IMR-90 (cell line): ENCODE results near the gene TRAPPC5. TPM values are rescaled to one million over a fixed set of nuclear protein-coding genes. Genes with fewer than 3 reads are reported as not detected.

Experiments used
- ATAC-seq: fragments of 200-7000 bp; cut with Tn5 transposase; 2 replicates; pipeline ENCODE4 v1.9.1; 2020; ENCODE audit warnings: low read depth, mild to moderate bottlenecking, moderate library complexity
- BruUV-seq: library from RNA; stranded (reverse); fragments of 400-500 nt; replicated peaks from 2 replicates; lab custom pipeline; 2021; lab: Mats Ljungman, UMichigan
- CTCF ChIA-PET: fragments of 300-600 bp; formaldehyde crosslinking; extraction: SDS; loops from one replicate; lab custom pipeline; 2021; ENCODE audit warnings: antibody characterized with exemption; lab: Yijun Ruan, JAX
- POLR2A ChIA-PET: fragments of 300-600 bp; sonication (Branson Sonifier 250); formaldehyde crosslinking; loops from one replicate; lab custom pipeline; 2022; ENCODE audit warnings: antibody characterized with exemption; ENCODE audit not compliant: unreplicated experiment; lab: Charles Lee
- DNase-seq: peaks from one replicate; pipeline ENCODE4 v3.0.0; 2013
- H2AFZ ChIP-seq: replicated peaks from 2 replicates; pipeline ENCODE3; 2013; ENCODE audit warnings: low read length, mild to moderate bottlenecking; ENCODE audit not compliant: poor library complexity
- H2AK5ac ChIP-seq: 2 replicates; pipeline ENCODE4 v1.6.1; 2013; ENCODE audit warnings: low read depth, low read length, inconsistent platforms
- H2AK9ac ChIP-seq: replicated peaks from 2 replicates; pipeline ENCODE3; 2013; ENCODE audit warnings: mild to moderate bottlenecking, low read depth, low read length, moderate library complexity; ENCODE audit not compliant: poor library complexity
- H2BK120ac ChIP-seq: 2 replicates; pipeline ENCODE4 v1.6.1; 2013; ENCODE audit warnings: low read depth, low read length, inconsistent platforms
- H2BK15ac ChIP-seq: 3 replicates; pipeline ENCODE4 v1.6.1; 2013; ENCODE audit warnings: low read depth, low read length, inconsistent platforms
- H2BK20ac ChIP-seq: 2 replicates; pipeline ENCODE4 v1.6.1; 2013; ENCODE audit warnings: low read depth, mild to moderate bottlenecking, inconsistent platforms, low read length, moderate library complexity
- H2BK5ac ChIP-seq: 2 replicates; pipeline ENCODE4 v1.6.1; 2013; ENCODE audit warnings: mild to moderate bottlenecking, low read depth, low read length, inconsistent platforms; ENCODE audit not compliant: poor library complexity, severe bottlenecking
- H3K14ac ChIP-seq: replicated peaks from 2 replicates; pipeline ENCODE4 v1.6.1; 2013; ENCODE audit warnings: low read depth, low read length, inconsistent platforms
- H3K18ac ChIP-seq: 2 replicates; pipeline ENCODE4 v1.6.1; 2013; ENCODE audit warnings: low read depth, low read length, control low read depth
- H3K23ac ChIP-seq: 2 replicates; pipeline ENCODE4 v1.6.1; 2013; ENCODE audit warnings: low read depth, low read length, inconsistent platforms
- H3K27ac ChIP-seq: 2 replicates; pipeline ENCODE4 v1.5.1; 2013; ENCODE audit warnings: mild to moderate bottlenecking, control low read depth, low read length; ENCODE audit not compliant: insufficient read depth
- H3K27me3 ChIP-seq: 2 replicates; pipeline ENCODE4 v1.6.1; 2013; ENCODE audit warnings: low read length; ENCODE audit not compliant: control insufficient read depth, insufficient read depth
- H3K36me3 ChIP-seq: 2 replicates; pipeline ENCODE4 v1.6.1; 2013; ENCODE audit warnings: low read length, mixed read lengths; ENCODE audit not compliant: control insufficient read depth, insufficient read depth
- H3K4ac ChIP-seq: 2 replicates; pipeline ENCODE4 v1.6.1; 2013; ENCODE audit warnings: low read depth, low read length, inconsistent platforms
- H3K4me1 ChIP-seq: 2 replicates; pipeline ENCODE4 v1.6.1; 2013; ENCODE audit warnings: low read length, mixed read lengths; ENCODE audit not compliant: control insufficient read depth, insufficient read depth
- H3K4me2 ChIP-seq: 2 replicates; pipeline ENCODE4 v1.6.1; 2013; ENCODE audit warnings: low read depth, mild to moderate bottlenecking, control low read depth, low read length, moderate library complexity
- H3K4me3 ChIP-seq: 2 replicates; pipeline ENCODE4 v1.5.1; 2013; ENCODE audit warnings: low read depth, mild to moderate bottlenecking, control low read depth, low read length, moderate library complexity; ENCODE audit not compliant: insufficient read depth
- H3K56ac ChIP-seq: 2 replicates; pipeline ENCODE4 v1.6.1; 2013; ENCODE audit warnings: low read length, inconsistent platforms; ENCODE audit not compliant: insufficient read depth; ENCODE audit errors: extremely low read depth
- H3K79me1 ChIP-seq, 2 experiments: 2 replicates each; pipeline ENCODE4 v1.6.1; 2013; ENCODE audit warnings: low read length in 2 of 2, inconsistent platforms in 1 of 2, low read depth in 1 of 2
- H3K9ac ChIP-seq: 2 replicates; pipeline ENCODE4 v1.6.1; 2013; ENCODE audit warnings: low read depth, low read length, control low read depth
- H3K9me1 ChIP-seq: 2 replicates; pipeline ENCODE4 v1.6.1; 2013; ENCODE audit warnings: low read length, inconsistent platforms; ENCODE audit not compliant: insufficient read depth
- H3K9me3 ChIP-seq: 2 replicates; pipeline ENCODE4 v1.6.1; 2013; ENCODE audit warnings: low read length; ENCODE audit not compliant: control insufficient read depth, insufficient read depth
- H4K20me1 ChIP-seq: 2 replicates; pipeline ENCODE4 v1.6.1; 2013; ENCODE audit warnings: low read length, inconsistent platforms; ENCODE audit not compliant: insufficient read depth
- H4K5ac ChIP-seq: 2 replicates; pipeline ENCODE4 v1.6.1; 2013; ENCODE audit warnings: mild to moderate bottlenecking, low read depth, low read length, control low read depth
- H4K8ac ChIP-seq, 2 experiments: 2 replicates each; pipeline ENCODE4 v1.6.1; 2013; ENCODE audit warnings: low read depth in 2 of 2, low read length in 2 of 2, control low read depth in 1 of 2, inconsistent platforms in 1 of 2
- H4K91ac ChIP-seq: 2 replicates; pipeline ENCODE4 v1.6.1; 2013; ENCODE audit warnings: low read depth, low read length, inconsistent platforms; ENCODE audit not compliant: insufficient read depth
- BHLHE40 ChIP-seq: fragments of 150-350 bp; IDR thresholded peaks from 2 replicates; pipeline ENCODE4 v1.6.1; 2016; ENCODE audit warnings: mild to moderate bottlenecking, low read depth, low read length
- CEBPB ChIP-seq: IDR thresholded peaks from 2 replicates; pipeline ENCODE4 v1.6.1; 2012; ENCODE audit warnings: low read depth, low read length, improper control_type of control experiment
- ELK1 ChIP-seq: fragments of 150-350 bp; IDR thresholded peaks from 2 replicates; pipeline ENCODE4 v1.6.1; 2016; ENCODE audit warnings: low read depth, mild to moderate bottlenecking, low read length, moderate library complexity, borderline replicate concordance
- MAFK ChIP-seq: IDR thresholded peaks from 2 replicates; pipeline ENCODE4 v1.6.1; 2012; ENCODE audit warnings: low read depth, low read length, improper control_type of control experiment
- RFX5 ChIP-seq: IDR thresholded peaks from 2 replicates; pipeline ENCODE4 v1.8.0; 2012; ENCODE audit warnings: low read depth, mild to moderate bottlenecking, low read length, moderate library complexity
- USF2 ChIP-seq: fragments of 150-350 bp; IDR thresholded peaks from 2 replicates; pipeline ENCODE4 v1.6.1; 2017; ENCODE audit warnings: mild to moderate bottlenecking, antibody characterized with exemption, low read length, low read depth
- WGBS, 2 experiments: methylation state at CpG; one replicate each; pipeline versions ENCODE4 v1.1.5 to v1.1.7; 2013; ENCODE audit warnings: missing lambda C conversion rate in 2 of 2; ENCODE audit not compliant: insufficient read length in 1 of 2; ENCODE audit errors: extremely low coverage in 2 of 2; 5-methylcytosine and 5-hydroxymethylcytosine counted together
- dilution Hi-C: fragments of 300-500 bp; cut with HindIII; formaldehyde crosslinking; loops from one replicate; pipeline ENCODE4 v1.14.3; 2018; ENCODE audit warnings: low sequenced_read_pairs; ENCODE audit not compliant: unreplicated experiment
- in situ Hi-C: fragments of 300-500 bp; cut with MboI; formaldehyde crosslinking; loops from 3 replicates; pipeline ENCODE4 v1.14.3; 2019; ENCODE audit warnings: low sequenced_read_pairs, inconsistent platforms, mixed read lengths
- intact Hi-C: fragments of 100-400 bp; cut with micrococcal nuclease; formaldehyde crosslinking; loops from 2 replicates; pipeline ENCODE4 v1.10.0; 2022
- polyA plus RNA-seq, 3 experiments: library from polyadenylated mRNA; depleted of rRNA; stranded (reverse); fragments of >200 nt; gene quantifications; 2 replicates each; pipeline ENCODE4 v1.2.3, GENCODE V29; 2012; ENCODE audit warnings: low replicate concordance in 1 of 3
- total RNA-seq: library from RNA; depleted of rRNA; stranded (reverse); fragments of >200 nt; gene quantifications from 2 replicates; pipeline ENCODE4 v1.2.3, GENCODE V29; 2012

Gene TRAPPC5
- total and polyA plus RNA-seq, 2 of the 4 experiments (the other 2 are of a cell fraction) = 54.7 to 109 TPM

- BruUV-seq = no TSS peak
- Histone ChIP-seq H3K9me1 (peaks cover 7% of the 10 kb centered on the region; the same call in 1 of the 2 replicates), H4K5ac (no peak overlapping the region), H4K20me1 (peaks cover 5% of the 10 kb centered on the region; the same call in 1 of the 2 replicates), H2BK5ac (no peak overlapping the region), H3K9me3 (no peaks in the 10 kb centered on the region), H3K14ac (no peak overlapping the region), H3K56ac (no peak overlapping the region), H3K27me3 (peaks cover 3% of the 10 kb centered on the region; the same call in 1 of the 2 replicates), H3K9ac (no peak overlapping the region), H3K4me1 (no peaks in the 10 kb centered on the region), H2BK20ac (no peak overlapping the region), H3K4ac (no peak overlapping the region), H2BK120ac (no peak overlapping the region), H4K91ac (no peak overlapping the region), H2AFZ (no peak overlapping the region), H2AK5ac (no peak overlapping the region), H3K27ac (no peak overlapping the region), H3K4me2 (no peak overlapping the region), H3K79me1 (no peaks in the 10 kb centered on the region), H3K18ac (no peak overlapping the region), H3K36me3 (no peaks in the 10 kb centered on the region), H3K23ac (no peak overlapping the region), H4K8ac (no peak overlapping the region), H2BK15ac (no peak overlapping the region), H3K4me3 (no peak overlapping the region), H2AK9ac (no peak overlapping the region)
- intact Hi-C loops = no loop called here
- in situ Hi-C loops = no loop called here
- POLR2A ChIA-PET = no interaction called here
- no peak for ATAC-seq
- dilution Hi-C loops = no loop called here
- no peak for DNase-seq
- TF ChIP-seq USF2 (no peak), ELK1 (no peak), MAFK (no peak), CEBPB (no peak), BHLHE40 (no peak), RFX5 (no peak)
- no CpG with 5 or more reads among the region's 20 CpGs for WGBS, 2 experiments
- CTCF ChIA-PET = no interaction called here
Observed at GRCh38 chr19:7644550-7644877, 36.1 kb upstream of the TRAPPC5 start.
